WTC11 (cell line): ENCODE results near the gene OR2A14. TPM values are rescaled to one million over a fixed set of nuclear protein-coding genes. Genes with fewer than 3 reads are reported as not detected.

Experiments
- ATAC-seq: fragments of 200-7000 bp; cut with Tn5 transposase; 2 replicates; pipeline ENCODE4 v1.10.0; 2021; ENCODE audit warnings: mild to moderate bottlenecking, moderate library complexity
- CTCF ChIA-PET: fragments of 300-600 bp; sonication (Branson Sonifier 250); formaldehyde crosslinking; loops from one replicate; lab custom pipeline; 2021; ENCODE audit warnings: antibody characterized with exemption; lab: Charles Lee
- POLR2A ChIA-PET: fragments of 350-600 bp; sonication (Branson Sonifier 250); formaldehyde crosslinking; loops from one replicate; lab custom pipeline; 2021; ENCODE audit warnings: antibody characterized with exemption; lab: Charles Lee
- DNase-seq: peaks from one replicate; pipeline ENCODE4 v3.0.0; 2021; ENCODE audit warnings: low spot score
- H3K27ac Mint-ChIP-seq: 2 replicates; pipeline ENCODE4 v1.8.0; 2021; ENCODE audit warnings: mixed read lengths
- H3K27me3 Mint-ChIP-seq: 2 replicates; pipeline ENCODE4 v1.8.0; 2021; ENCODE audit warnings: low read depth, mild to moderate bottlenecking, moderate library complexity, mixed read lengths
- H3K36me3 Mint-ChIP-seq: 2 replicates; pipeline ENCODE4 v1.8.0; 2021; ENCODE audit warnings: mixed read lengths
- H3K4me1 Mint-ChIP-seq: 2 replicates; pipeline ENCODE4 v1.8.0; 2022; ENCODE audit warnings: mixed read lengths
- H3K4me3 Mint-ChIP-seq: 2 replicates; pipeline ENCODE4 v1.8.0; 2021; ENCODE audit warnings: mild to moderate bottlenecking, moderate library complexity, mixed read lengths
- H3K9me3 Mint-ChIP-seq: 2 replicates; pipeline ENCODE4 v1.8.0; 2021; ENCODE audit warnings: mixed read lengths
- ELF4 ChIP-seq: sonication (generic); formaldehyde crosslinking; IDR thresholded peaks from 2 replicates; pipeline ENCODE4 v1.8.1; 2022; ENCODE audit warnings: low read depth, mild to moderate bottlenecking, moderate library complexity, missing genetic modification reagents
- EMX1 ChIP-seq: fragments of 250-450 bp; sonication (Bioruptor Pico); IDR thresholded peaks from 2 replicates; pipeline ENCODE4 v1.8.0; 2021; ENCODE audit warnings: mild to moderate bottlenecking
- JAZF1 ChIP-seq: fragments of 250-450 bp; sonication (Bioruptor Pico); IDR thresholded peaks from 2 replicates; pipeline ENCODE4 v1.9.0; 2021; ENCODE audit warnings: moderate library complexity, mild to moderate bottlenecking, inconsistent platforms
- JUN ChIP-seq: sonication (generic); formaldehyde crosslinking; IDR thresholded peaks from 2 replicates; pipeline ENCODE4 v1.8.0; 2023; ENCODE audit warnings: mild to moderate bottlenecking, missing genetic modification reagents
- NFATC4 ChIP-seq: fragments of 250-450 bp; sonication (Bioruptor Pico); IDR thresholded peaks from 2 replicates; pipeline ENCODE4 v1.9.0; 2021; ENCODE audit warnings: mild to moderate bottlenecking
- SMAD4 ChIP-seq: sonication (generic); formaldehyde crosslinking; IDR thresholded peaks from 2 replicates; pipeline ENCODE4 v1.8.0; 2022; ENCODE audit warnings: mild to moderate bottlenecking, missing genetic modification reagents
- TEAD1 ChIP-seq: sonication (generic); formaldehyde crosslinking; IDR thresholded peaks from 2 replicates; pipeline ENCODE4 v1.8.0; 2022; ENCODE audit warnings: mild to moderate bottlenecking, missing genetic modification reagents
- TP53 ChIP-seq: sonication (generic); formaldehyde crosslinking; IDR thresholded peaks from 2 replicates; pipeline ENCODE4 v1.8.1; 2023; ENCODE audit warnings: mild to moderate bottlenecking, missing genetic modification reagents
- ZNF138 ChIP-seq: sonication (generic); formaldehyde crosslinking; conservative IDR thresholded peaks from 2 replicates; pipeline ENCODE4 v1.8.1; 2022; ENCODE audit warnings: mild to moderate bottlenecking, moderate library complexity, missing genetic modification reagents
- ZNF416 ChIP-seq: fragments of 250-450 bp; sonication (Bioruptor Pico); IDR thresholded peaks from 2 replicates; pipeline ENCODE4 v1.9.0; 2021; ENCODE audit warnings: mild to moderate bottlenecking, inconsistent platforms
- ZNF423 ChIP-seq: fragments of 250-450 bp; sonication (Bioruptor Pico); IDR thresholded peaks from 2 replicates; pipeline ENCODE4 v2.1.2; 2022; ENCODE audit warnings: mild to moderate bottlenecking, moderate library complexity
- total RNA-seq: library from RNA; stranded (reverse); gene quantifications from 3 replicates; pipeline ENCODE4 v1.2.3, GENCODE V29; 2021
- TF ChIP-seq, protein P1 (sequence below): sonication (generic); formaldehyde crosslinking; IDR thresholded peaks from 2 replicates; pipeline ENCODE4 v1.8.1; 2023; ENCODE audit warnings: mild to moderate bottlenecking, missing genetic modification reagents
- TF ChIP-seq, protein P2 (sequence below): sonication (generic); formaldehyde crosslinking; IDR thresholded peaks from 2 replicates; pipeline ENCODE4 v1.8.0; 2022; ENCODE audit warnings: mild to moderate bottlenecking, missing genetic modification reagents
- TF ChIP-seq, protein P3 (sequence below): sonication (generic); formaldehyde crosslinking; conservative IDR thresholded peaks from 2 replicates; pipeline ENCODE4 v1.8.1; 2023; ENCODE audit warnings: mild to moderate bottlenecking, low read depth, missing genetic modification reagents, moderate library complexity
- TF ChIP-seq, protein P4 (sequence below): sonication (generic); formaldehyde crosslinking; IDR thresholded peaks from 2 replicates; pipeline ENCODE4 v1.8.1; 2022; ENCODE audit warnings: low read depth, mild to moderate bottlenecking, moderate library complexity, missing genetic modification reagents, borderline replicate concordance
- TF ChIP-seq, protein P5 (sequence below): fragments of 250-450 bp; sonication (Bioruptor Pico); IDR thresholded peaks from 2 replicates; pipeline ENCODE4 v1.9.0; 2021; ENCODE audit warnings: moderate library complexity, mild to moderate bottlenecking, inconsistent platforms, borderline replicate concordance
- TF ChIP-seq, protein P6 (sequence below): sonication (generic); formaldehyde crosslinking; IDR thresholded peaks from 2 replicates; pipeline ENCODE4 v1.8.0; 2022; ENCODE audit warnings: mild to moderate bottlenecking, missing genetic modification reagents
- TF ChIP-seq, protein P7 (sequence below): sonication (generic); formaldehyde crosslinking; IDR thresholded peaks from 2 replicates; pipeline ENCODE4 v1.8.1; 2023; ENCODE audit warnings: mild to moderate bottlenecking, missing genetic modification reagents, borderline replicate concordance
- TF ChIP-seq, protein P8 (sequence below): fragments of 250-450 bp; sonication (Bioruptor Pico); IDR thresholded peaks from 2 replicates; pipeline ENCODE4 v1.9.0; 2021; ENCODE audit warnings: mild to moderate bottlenecking

The OR2A14 gene
- total RNA-seq, 1 experiment from 2014 or later = not detected

DNA sequence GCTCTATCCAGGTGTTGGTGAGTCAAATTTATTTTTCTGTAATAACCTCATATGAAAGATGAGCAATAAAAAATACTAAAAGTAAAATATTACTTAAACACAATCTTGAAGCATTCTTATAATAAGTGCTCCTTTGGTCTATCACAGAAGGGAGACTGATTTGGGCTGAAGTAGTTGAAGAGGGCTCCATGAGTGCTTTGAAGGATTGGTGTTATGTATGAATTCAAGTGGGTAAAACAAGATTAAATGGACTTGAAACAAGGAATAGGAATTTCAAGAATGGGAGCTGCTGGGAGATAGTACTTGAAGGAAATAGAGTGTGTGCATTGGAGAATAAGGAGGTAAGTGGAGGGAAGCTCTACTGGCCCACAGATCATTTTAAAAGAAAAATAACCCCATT, 20.9 kb upstream of the OR2A14 start (continued):
- TF ChIP-seq ZNF416 = no peak
- TF ChIP-seq TEAD1 (CRISPR knock-in tag) = no peak
- no peak for TF ChIP-seq JAZF1 (CRISPR knock-in tag)
- no peak for TF ChIP-seq EMX1
- TF ChIP-seq, protein P1, sequence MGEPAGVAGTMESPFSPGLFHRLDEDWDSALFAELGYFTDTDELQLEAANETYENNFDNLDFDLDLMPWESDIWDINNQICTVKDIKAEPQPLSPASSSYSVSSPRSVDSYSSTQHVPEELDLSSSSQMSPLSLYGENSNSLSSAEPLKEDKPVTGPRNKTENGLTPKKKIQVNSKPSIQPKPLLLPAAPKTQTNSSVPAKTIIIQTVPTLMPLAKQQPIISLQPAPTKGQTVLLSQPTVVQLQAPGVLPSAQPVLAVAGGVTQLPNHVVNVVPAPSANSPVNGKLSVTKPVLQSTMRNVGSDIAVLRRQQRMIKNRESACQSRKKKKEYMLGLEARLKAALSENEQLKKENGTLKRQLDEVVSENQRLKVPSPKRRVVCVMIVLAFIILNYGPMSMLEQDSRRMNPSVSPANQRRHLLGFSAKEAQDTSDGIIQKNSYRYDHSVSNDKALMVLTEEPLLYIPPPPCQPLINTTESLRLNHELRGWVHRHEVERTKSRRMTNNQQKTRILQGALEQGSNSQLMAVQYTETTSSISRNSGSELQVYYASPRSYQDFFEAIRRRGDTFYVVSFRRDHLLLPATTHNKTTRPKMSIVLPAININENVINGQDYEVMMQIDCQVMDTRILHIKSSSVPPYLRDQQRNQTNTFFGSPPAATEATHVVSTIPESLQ = no peak
- no peak for TF ChIP-seq ELF4 (CRISPR knock-in tag)
- TF ChIP-seq, protein P2, sequence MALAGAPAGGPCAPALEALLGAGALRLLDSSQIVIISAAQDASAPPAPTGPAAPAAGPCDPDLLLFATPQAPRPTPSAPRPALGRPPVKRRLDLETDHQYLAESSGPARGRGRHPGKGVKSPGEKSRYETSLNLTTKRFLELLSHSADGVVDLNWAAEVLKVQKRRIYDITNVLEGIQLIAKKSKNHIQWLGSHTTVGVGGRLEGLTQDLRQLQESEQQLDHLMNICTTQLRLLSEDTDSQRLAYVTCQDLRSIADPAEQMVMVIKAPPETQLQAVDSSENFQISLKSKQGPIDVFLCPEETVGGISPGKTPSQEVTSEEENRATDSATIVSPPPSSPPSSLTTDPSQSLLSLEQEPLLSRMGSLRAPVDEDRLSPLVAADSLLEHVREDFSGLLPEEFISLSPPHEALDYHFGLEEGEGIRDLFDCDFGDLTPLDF (CRISPR knock-in tag) = no peak
- TF ChIP-seq NFATC4 (CRISPR knock-in tag) = no peak
- TF ChIP-seq SMAD4 (CRISPR knock-in tag) = no peak
- TF ChIP-seq JUN = no peak

DNA sequence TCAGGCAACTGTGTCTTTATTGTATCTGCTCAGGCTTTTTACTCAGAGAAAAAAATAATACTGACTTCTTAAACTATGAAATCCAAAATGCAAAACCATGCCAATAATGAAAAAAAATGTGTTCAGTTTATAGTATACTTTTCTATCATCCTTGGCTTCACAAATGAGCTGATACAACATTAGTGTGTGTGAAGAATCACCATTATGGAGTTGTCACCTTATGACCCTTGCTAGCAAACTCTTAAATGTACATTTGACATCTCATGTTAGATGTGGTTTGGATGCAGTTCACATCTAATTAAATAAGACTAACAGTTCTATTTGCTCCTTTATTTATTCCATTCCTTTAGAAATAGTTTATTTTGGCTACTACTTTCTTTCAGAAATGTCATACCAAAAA, 17.8 kb upstream of the OR2A14 start:
- CTCF ChIA-PET = no interaction called here
- H3K4me1 Mint-ChIP-seq = no peaks in the 10 kb centered on the region
- TF ChIP-seq, protein P3, sequence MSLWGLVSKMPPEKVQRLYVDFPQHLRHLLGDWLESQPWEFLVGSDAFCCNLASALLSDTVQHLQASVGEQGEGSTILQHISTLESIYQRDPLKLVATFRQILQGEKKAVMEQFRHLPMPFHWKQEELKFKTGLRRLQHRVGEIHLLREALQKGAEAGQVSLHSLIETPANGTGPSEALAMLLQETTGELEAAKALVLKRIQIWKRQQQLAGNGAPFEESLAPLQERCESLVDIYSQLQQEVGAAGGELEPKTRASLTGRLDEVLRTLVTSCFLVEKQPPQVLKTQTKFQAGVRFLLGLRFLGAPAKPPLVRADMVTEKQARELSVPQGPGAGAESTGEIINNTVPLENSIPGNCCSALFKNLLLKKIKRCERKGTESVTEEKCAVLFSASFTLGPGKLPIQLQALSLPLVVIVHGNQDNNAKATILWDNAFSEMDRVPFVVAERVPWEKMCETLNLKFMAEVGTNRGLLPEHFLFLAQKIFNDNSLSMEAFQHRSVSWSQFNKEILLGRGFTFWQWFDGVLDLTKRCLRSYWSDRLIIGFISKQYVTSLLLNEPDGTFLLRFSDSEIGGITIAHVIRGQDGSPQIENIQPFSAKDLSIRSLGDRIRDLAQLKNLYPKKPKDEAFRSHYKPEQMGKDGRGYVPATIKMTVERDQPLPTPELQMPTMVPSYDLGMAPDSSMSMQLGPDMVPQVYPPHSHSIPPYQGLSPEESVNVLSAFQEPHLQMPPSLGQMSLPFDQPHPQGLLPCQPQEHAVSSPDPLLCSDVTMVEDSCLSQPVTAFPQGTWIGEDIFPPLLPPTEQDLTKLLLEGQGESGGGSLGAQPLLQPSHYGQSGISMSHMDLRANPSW (CRISPR knock-in tag) = no peak
- TF ChIP-seq, protein P4, sequence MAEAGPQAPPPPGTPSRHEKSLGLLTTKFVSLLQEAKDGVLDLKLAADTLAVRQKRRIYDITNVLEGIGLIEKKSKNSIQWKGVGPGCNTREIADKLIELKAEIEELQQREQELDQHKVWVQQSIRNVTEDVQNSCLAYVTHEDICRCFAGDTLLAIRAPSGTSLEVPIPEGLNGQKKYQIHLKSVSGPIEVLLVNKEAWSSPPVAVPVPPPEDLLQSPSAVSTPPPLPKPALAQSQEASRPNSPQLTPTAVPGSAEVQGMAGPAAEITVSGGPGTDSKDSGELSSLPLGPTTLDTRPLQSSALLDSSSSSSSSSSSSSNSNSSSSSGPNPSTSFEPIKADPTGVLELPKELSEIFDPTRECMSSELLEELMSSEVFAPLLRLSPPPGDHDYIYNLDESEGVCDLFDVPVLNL = no peak
- TF ChIP-seq ZNF423 (CRISPR knock-in tag) = no peak
- TF ChIP-seq ZNF138 (CRISPR knock-in tag) = no peak
- TF ChIP-seq, protein P5, sequence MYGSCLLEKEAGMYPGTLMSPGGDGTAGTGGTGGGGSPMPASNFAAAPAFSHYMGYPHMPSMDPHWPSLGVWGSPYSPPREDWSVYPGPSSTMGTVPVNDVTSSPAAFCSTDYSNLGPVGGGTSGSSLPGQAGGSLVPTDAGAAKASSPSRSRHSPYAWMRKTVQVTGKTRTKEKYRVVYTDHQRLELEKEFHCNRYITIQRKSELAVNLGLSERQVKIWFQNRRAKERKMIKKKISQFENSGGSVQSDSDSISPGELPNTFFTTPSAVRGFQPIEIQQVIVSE (CRISPR knock-in tag) = no peak
- TF ChIP-seq TP53 (CRISPR knock-in tag) = no peak
- TF ChIP-seq, protein P6, sequence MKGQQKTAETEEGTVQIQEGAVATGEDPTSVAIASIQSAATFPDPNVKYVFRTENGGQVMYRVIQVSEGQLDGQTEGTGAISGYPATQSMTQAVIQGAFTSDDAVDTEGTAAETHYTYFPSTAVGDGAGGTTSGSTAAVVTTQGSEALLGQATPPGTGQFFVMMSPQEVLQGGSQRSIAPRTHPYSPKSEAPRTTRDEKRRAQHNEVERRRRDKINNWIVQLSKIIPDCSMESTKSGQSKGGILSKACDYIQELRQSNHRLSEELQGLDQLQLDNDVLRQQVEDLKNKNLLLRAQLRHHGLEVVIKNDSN (CRISPR knock-in tag) = no peak
- TF ChIP-seq, protein P7, sequence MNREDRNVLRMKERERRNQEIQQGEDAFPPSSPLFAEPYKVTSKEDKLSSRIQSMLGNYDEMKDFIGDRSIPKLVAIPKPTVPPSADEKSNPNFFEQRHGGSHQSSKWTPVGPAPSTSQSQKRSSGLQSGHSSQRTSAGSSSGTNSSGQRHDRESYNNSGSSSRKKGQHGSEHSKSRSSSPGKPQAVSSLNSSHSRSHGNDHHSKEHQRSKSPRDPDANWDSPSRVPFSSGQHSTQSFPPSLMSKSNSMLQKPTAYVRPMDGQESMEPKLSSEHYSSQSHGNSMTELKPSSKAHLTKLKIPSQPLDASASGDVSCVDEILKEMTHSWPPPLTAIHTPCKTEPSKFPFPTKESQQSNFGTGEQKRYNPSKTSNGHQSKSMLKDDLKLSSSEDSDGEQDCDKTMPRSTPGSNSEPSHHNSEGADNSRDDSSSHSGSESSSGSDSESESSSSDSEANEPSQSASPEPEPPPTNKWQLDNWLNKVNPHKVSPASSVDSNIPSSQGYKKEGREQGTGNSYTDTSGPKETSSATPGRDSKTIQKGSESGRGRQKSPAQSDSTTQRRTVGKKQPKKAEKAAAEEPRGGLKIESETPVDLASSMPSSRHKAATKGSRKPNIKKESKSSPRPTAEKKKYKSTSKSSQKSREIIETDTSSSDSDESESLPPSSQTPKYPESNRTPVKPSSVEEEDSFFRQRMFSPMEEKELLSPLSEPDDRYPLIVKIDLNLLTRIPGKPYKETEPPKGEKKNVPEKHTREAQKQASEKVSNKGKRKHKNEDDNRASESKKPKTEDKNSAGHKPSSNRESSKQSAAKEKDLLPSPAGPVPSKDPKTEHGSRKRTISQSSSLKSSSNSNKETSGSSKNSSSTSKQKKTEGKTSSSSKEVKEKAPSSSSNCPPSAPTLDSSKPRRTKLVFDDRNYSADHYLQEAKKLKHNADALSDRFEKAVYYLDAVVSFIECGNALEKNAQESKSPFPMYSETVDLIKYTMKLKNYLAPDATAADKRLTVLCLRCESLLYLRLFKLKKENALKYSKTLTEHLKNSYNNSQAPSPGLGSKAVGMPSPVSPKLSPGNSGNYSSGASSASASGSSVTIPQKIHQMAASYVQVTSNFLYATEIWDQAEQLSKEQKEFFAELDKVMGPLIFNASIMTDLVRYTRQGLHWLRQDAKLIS (CRISPR knock-in tag) = no peak
- TF ChIP-seq, protein P8, sequence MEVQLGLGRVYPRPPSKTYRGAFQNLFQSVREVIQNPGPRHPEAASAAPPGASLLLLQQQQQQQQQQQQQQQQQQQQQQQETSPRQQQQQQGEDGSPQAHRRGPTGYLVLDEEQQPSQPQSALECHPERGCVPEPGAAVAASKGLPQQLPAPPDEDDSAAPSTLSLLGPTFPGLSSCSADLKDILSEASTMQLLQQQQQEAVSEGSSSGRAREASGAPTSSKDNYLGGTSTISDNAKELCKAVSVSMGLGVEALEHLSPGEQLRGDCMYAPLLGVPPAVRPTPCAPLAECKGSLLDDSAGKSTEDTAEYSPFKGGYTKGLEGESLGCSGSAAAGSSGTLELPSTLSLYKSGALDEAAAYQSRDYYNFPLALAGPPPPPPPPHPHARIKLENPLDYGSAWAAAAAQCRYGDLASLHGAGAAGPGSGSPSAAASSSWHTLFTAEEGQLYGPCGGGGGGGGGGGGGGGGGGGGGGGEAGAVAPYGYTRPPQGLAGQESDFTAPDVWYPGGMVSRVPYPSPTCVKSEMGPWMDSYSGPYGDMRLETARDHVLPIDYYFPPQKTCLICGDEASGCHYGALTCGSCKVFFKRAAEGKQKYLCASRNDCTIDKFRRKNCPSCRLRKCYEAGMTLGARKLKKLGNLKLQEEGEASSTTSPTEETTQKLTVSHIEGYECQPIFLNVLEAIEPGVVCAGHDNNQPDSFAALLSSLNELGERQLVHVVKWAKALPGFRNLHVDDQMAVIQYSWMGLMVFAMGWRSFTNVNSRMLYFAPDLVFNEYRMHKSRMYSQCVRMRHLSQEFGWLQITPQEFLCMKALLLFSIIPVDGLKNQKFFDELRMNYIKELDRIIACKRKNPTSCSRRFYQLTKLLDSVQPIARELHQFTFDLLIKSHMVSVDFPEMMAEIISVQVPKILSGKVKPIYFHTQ (CRISPR knock-in tag) = no peak

More for the DNA sequence above, 17.8 kb upstream of the OR2A14 start:
- H3K27ac Mint-ChIP-seq = no peak overlapping the region
- H3K9me3 Mint-ChIP-seq = no peaks in the 10 kb centered on the region
- H3K36me3 Mint-ChIP-seq = no peaks in the 10 kb centered on the region
- no peak for DNase-seq
- no peak for ATAC-seq
- no peak overlapping the region for H3K4me3 Mint-ChIP-seq
- H3K27me3 Mint-ChIP-seq = no peaks in the 10 kb centered on the region
- POLR2A ChIA-PET = no interaction called here
